ENCODE measurements around the gene TMEM244.

GRCh38 chr6:129889580-129889979, 28.5 kb upstream of the TMEM244 start:
- no peak for TF ChIP-seq POLR2A (IDR thresholded peaks at IDR 0.05; ENCODE audit: low read depth, low read length)
- TF ChIP-seq CTCF (IDR thresholded peaks at IDR 0.05; ENCODE audit: extremely low read depth in 1 of 2, insufficient read depth in 1 of 2, low read depth in 1 of 2, low read length in 2 of 2): no peak
- no peak for TF ChIP-seq MAX (IDR thresholded peaks at IDR 0.05; ENCODE audit: insufficient read depth, insufficient read length)
- TF ChIP-seq GATA2 (IDR thresholded peaks at IDR 0.05; ENCODE audit: insufficient read depth, insufficient read length, low read depth, low read length): no peak
- no peak for TF ChIP-seq POLR2AphosphoS5 (IDR thresholded peaks at IDR 0.05; ENCODE audit: insufficient read depth, low read depth, low read length)
- no peak for TF ChIP-seq MYC (IDR thresholded peaks at IDR 0.05; ENCODE audit: low read depth, low read length)
- no peak for TF ChIP-seq EZH2 (IDR thresholded peaks at IDR 0.05; ENCODE audit: borderline replicate concordance, low read depth, low read length, severe bottlenecking)
- TF ChIP-seq JUN (IDR thresholded peaks at IDR 0.05; ENCODE audit: borderline replicate concordance, insufficient read depth, insufficient read length, low read depth): peak; percentile 93
- peak; percentile 96 for TF ChIP-seq FOS (IDR thresholded peaks at IDR 0.05; ENCODE audit: borderline replicate concordance, insufficient read depth, low read length)

Measured in endothelial cell of umbilical vein (primary cell).